Left lung (tissue), 10 donors: ENCODE measurements around the gene PLPPR3. TPM values are rescaled to one million over a fixed set of nuclear protein-coding genes. Genes with fewer than 3 reads are reported as not detected.

Experiments
- ATAC-seq: fragments of 200-7000 bp; cut with Tn5 transposase; one replicate; pipeline ENCODE4 v1.9.1; 2020; ENCODE audit warnings: moderate library complexity
- DNase-seq, 4 donors: peaks; one replicate each; pipeline ENCODE4 v3.0.0-alpha.2; 2013 to 2020
- H3K27ac ChIP-seq, 2 donors: fragments of 200-600 bp; sonication (generic) in 1 of 2; one replicate each; pipeline versions ENCODE4 v1.5.0 to v1.8.0; 2020 to 2021
- H3K27me3 ChIP-seq, 2 donors: fragments of 200-600 bp; sonication (generic) in 1 of 2; one replicate each; pipeline versions ENCODE4 v1.5.0 to v1.8.0; 2020 to 2021
- H3K36me3 ChIP-seq, 2 donors: fragments of 200-600 bp; sonication (generic) in 1 of 2; one replicate each; pipeline versions ENCODE4 v1.5.0 to v1.8.0; 2020 to 2021
- H3K4me1 ChIP-seq, 2 donors: fragments of 200-600 bp; one replicate each; pipeline ENCODE4 v1.8.0; 2021
- H3K4me3 ChIP-seq, 2 donors: fragments of 200-600 bp; sonication (generic) in 1 of 2; one replicate each; pipeline versions ENCODE4 v1.5.0 to v1.8.0; 2020 to 2021; ENCODE audit warnings: mild to moderate bottlenecking in 1 of 2
- H3K9me3 ChIP-seq, 2 donors: fragments of 200-600 bp; sonication (generic) in 1 of 2; one replicate each; pipeline versions ENCODE4 v1.5.0 to v1.8.0; 2020 to 2021
- CTCF ChIP-seq, 2 donors: fragments of 200-600 bp; sonication (generic) in 1 of 2; IDR thresholded peaks; one replicate each; pipeline versions ENCODE4 v1.5.0 to v1.8.0; 2021; ENCODE audit warnings: antibody characterized with exemption in 2 of 2
- intact Hi-C, 2 donors: fragments of 100-400 bp; cut with DNase I; formaldehyde crosslinking; loops; one replicate each; pipeline versions ENCODE4 v1.11.2 to v1.14.2; 2022
- polyA plus RNA-seq, 6 donors: library from polyadenylated mRNA; unstranded; fragments of 120-200 nt; gene quantifications; one replicate each; pipeline ENCODE4 v1.2.1, GENCODE V29; 2013; ENCODE audit not compliant: insufficient read length in 6 of 6
- total RNA-seq, 2 donors: library from RNA; stranded (reverse); fragmentation: NEBNext Ultra II Directional; extraction: Animal tissue kit (Norgen Biotek cat#: 25700); gene quantifications; one replicate each; pipeline ENCODE4 v1.2.1, GENCODE V29; 2021
- donor health status: DM: no; HTN: yes; CAD: no.
- donor health status: DM: no; HTN: no; CAD: no.

PLPPR3 gene
- total and polyA plus RNA-seq, 8 donors: 1.6 to 11.9 (median 6.3) TPM

GRCh38 chr19:814152-815078 lies 7.3 kb downstream of the PLPPR3 start:
- H3K4me1 ChIP-seq: no peaks in the 10 kb centered on the region
- ATAC-seq (no peak), DNase-seq (no peak)
- intact Hi-C loops: no loop called here
- H3K27ac ChIP-seq: no peak overlapping the region
- no peak overlapping the region for H3K4me3 ChIP-seq
- TF ChIP-seq CTCF (IDR thresholded peaks at IDR 0.05): no peak
- H3K36me3 ChIP-seq: peaks cover 0 to 54% of the 10 kb centered on the region in 2 donors
- no peaks in the 10 kb centered on the region for H3K9me3 ChIP-seq
- H3K27me3 ChIP-seq: no peaks in the 10 kb centered on the region

GRCh38 chr19:813219-814151 lies 8.3 kb downstream of the PLPPR3 start:
- H3K27me3 ChIP-seq: no peaks in the 10 kb centered on the region
- ATAC-seq: no peak
- H3K4me1 ChIP-seq: no peaks in the 10 kb centered on the region
- no peak overlapping the region for H3K27ac ChIP-seq
- no peak overlapping the region for H3K4me3 ChIP-seq
- peaks cover 0 to 63% of the 10 kb centered on the region in 2 donors for H3K36me3 ChIP-seq
- H3K9me3 ChIP-seq: no peaks in the 10 kb centered on the region
- TF ChIP-seq CTCF (IDR thresholded peaks at IDR 0.05): no peak
- DNase-seq: no peak
- intact Hi-C loops: no loop called here

GRCh38 chr19:812747-813218 lies 9.0 kb downstream of the PLPPR3 start:
- Histone ChIP-seq H3K27ac (no peak overlapping the region), H3K36me3 (peaks cover 0 to 70% of the 10 kb centered on the region in 2 donors)
- intact Hi-C loops: no loop called here

GRCh38 chr19:812049-812746 lies 9.6 kb downstream of the PLPPR3 start:
- H3K27me3 ChIP-seq: no peaks in the 10 kb centered on the region
- no peak overlapping the region for H3K27ac ChIP-seq
- H3K36me3 ChIP-seq: peaks cover 3 to 76% of the 10 kb centered on the region in 2 donors
- no peaks in the 10 kb centered on the region for H3K9me3 ChIP-seq
- DNase-seq (no peak), ATAC-seq (no peak)
- peaks cover 0 to 2% of the 10 kb centered on the region in 2 donors for H3K4me1 ChIP-seq
- TF ChIP-seq CTCF (IDR thresholded peaks at IDR 0.05): no peak
- H3K4me3 ChIP-seq: no peak overlapping the region
- intact Hi-C loops: no loop called here

More at GRCh38 chr19:812747-813218, 9.0 kb downstream of the PLPPR3 start:
- no peak for DNase-seq
- no peaks in the 10 kb centered on the region for H3K9me3 ChIP-seq
- no peak overlapping the region for H3K4me3 ChIP-seq
- ATAC-seq: no peak
- H3K27me3 ChIP-seq: no peaks in the 10 kb centered on the region
- no peaks in the 10 kb centered on the region for H3K4me1 ChIP-seq
- TF ChIP-seq CTCF (IDR thresholded peaks at IDR 0.05): no peak
